Endodermal cell (in vitro differentiated cells): ENCODE measurements around the gene RBM20. TPM values are rescaled to one million over a fixed set of nuclear protein-coding genes. Genes with fewer than 3 reads are reported as not detected.
"Not testable (repeated sequence)": the region's sequence is repeated elsewhere in the genome, so short reads cannot be mapped to it uniquely, and the experiment has no call there.

Experiments
- DNase-seq: peaks from one replicate; pipeline ENCODE4 v3.0.0-alpha.2; 2017
- H3K27ac ChIP-seq: 2 replicates; pipeline ENCODE4 v1.5.1; 2013; ENCODE audit warnings: mild to moderate bottlenecking, low read depth, low read length, moderate library complexity
- H3K27me3 ChIP-seq: 2 replicates; pipeline ENCODE4 v1.6.1; 2013; ENCODE audit warnings: mild to moderate bottlenecking, low read length, moderate library complexity; ENCODE audit not compliant: insufficient read depth, control insufficient read depth, poor library complexity, severe bottlenecking
- H3K36me3 ChIP-seq: 2 replicates; pipeline ENCODE4 v1.7.0; 2013; ENCODE audit warnings: mild to moderate bottlenecking, low read length, moderate library complexity; ENCODE audit not compliant: control insufficient read depth, insufficient read depth
- H3K4me1 ChIP-seq: one replicate; pipeline ENCODE4 v1.7.0; 2013; ENCODE audit warnings: low read length; ENCODE audit not compliant: control insufficient read depth, insufficient read depth
- H3K4me3 ChIP-seq: 2 replicates; pipeline ENCODE4 v1.5.1; 2013; ENCODE audit warnings: mild to moderate bottlenecking, low read length, moderate library complexity
- H3K9ac ChIP-seq: 2 replicates; pipeline ENCODE4 v1.6.1; 2013; ENCODE audit warnings: mild to moderate bottlenecking, low read length, moderate library complexity; ENCODE audit not compliant: poor library complexity, severe bottlenecking; ENCODE audit errors: extremely low read depth
- H3K9me3 ChIP-seq: 2 replicates; pipeline ENCODE4 v1.6.1; 2013; ENCODE audit warnings: mild to moderate bottlenecking, low read length, moderate library complexity; ENCODE audit not compliant: control insufficient read depth
- H3K27ac Mint-ChIP-seq: 2 replicates; pipeline ENCODE4 v1.8.0; 2020; ENCODE audit warnings: mixed read lengths
- H3K27me3 Mint-ChIP-seq: 2 replicates; pipeline ENCODE4 v1.8.0; 2021; ENCODE audit warnings: mild to moderate bottlenecking, mixed read lengths; ENCODE audit not compliant: insufficient read depth
- H3K36me3 Mint-ChIP-seq: 2 replicates; pipeline ENCODE4 v1.8.0; 2020; ENCODE audit warnings: low read depth, mixed read lengths
- H3K4me1 Mint-ChIP-seq: 2 replicates; pipeline ENCODE4 v1.8.0; 2020; ENCODE audit warnings: mixed read lengths
- H3K4me3 Mint-ChIP-seq: 2 replicates; pipeline ENCODE4 v1.8.0; 2020; ENCODE audit warnings: mild to moderate bottlenecking, moderate library complexity, mixed read lengths
- H3K9me3 Mint-ChIP-seq: 2 replicates; pipeline ENCODE4 v1.8.0; 2020; ENCODE audit warnings: mild to moderate bottlenecking, mixed read lengths
- WGBS, 2 experiments: methylation state at CpG; one replicate each; pipeline versions ENCODE4 v1.1.5 to v1.1.7; 2013; ENCODE audit warnings: missing lambda C conversion rate in 2 of 2, mixed read lengths in 1 of 2; ENCODE audit not compliant: insufficient coverage in 1 of 2, insufficient read length in 1 of 2; 5-methylcytosine and 5-hydroxymethylcytosine counted together
- total RNA-seq, 2 donors: library from RNA; stranded (reverse); fragmentation: NEBNext Ultra II Directional in 1 of 2; extraction: Animal tissue kit (Norgen Biotek cat#: 25700) in 1 of 2; gene quantifications; 2 replicates in 1 of 2; 3 replicates in 1 of 2; pipeline ENCODE4 v1.2.1, GENCODE V29; 2021
- TF ChIP-seq, protein P1 (sequence below): fragments of 200-600 bp; sonication (generic); conservative IDR thresholded peaks from 2 replicates; pipeline ENCODE4 v1.5.0; 2021; ENCODE audit warnings: antibody characterized with exemption, mild to moderate bottlenecking

Gene RBM20
- total RNA-seq, 2 donors from 2014 or later, result 6.2 to 7.0 TPM

DNA sequence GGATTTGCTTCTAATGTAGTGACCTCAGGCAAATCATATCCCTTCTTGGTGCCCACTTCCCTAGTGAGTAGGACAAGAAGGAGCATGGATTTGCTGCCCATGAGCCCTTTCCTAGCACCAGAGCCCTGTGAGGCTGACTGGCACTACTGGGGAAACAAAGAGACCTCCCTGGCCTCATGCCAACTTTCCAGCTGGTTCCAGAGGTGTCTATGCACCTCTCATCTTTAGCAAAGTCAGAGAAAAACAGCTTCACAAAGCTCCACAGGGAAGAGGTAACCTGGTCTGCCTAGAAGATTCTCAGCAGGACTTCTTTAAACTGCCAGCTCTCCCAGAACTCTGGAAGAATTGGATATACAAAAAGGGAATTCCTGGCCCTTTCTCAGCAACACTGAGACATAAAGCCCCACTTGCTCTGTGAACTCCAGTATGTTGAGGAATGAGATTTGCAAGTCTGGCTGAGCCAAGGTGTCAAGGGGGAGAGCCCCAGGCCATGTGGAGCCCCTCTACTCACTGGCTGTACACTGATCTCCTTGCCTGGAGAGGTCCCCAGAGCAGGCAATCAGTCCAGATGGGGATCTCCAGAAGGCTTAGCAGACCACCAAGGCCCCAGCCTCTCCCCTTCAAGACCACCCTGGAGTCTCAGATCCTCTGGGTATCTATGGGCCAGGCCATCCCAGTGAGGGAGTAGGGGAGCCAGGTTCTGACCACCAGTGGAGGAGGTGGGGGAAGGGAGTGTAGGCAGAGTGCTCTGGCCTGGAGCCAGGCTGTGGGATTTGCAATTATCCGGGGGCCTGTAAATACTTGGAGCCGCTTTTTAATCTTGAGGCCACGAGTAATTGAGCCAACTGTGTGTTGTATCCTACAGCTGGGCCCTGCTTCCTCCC lies 24.4 kb upstream of the RBM20 start:
- Mint-ChIP-seq H3K4me3 (no peak overlapping the region), H3K9me3 (no peaks in the 10 kb centered on the region), H3K27ac (no peak overlapping the region), H3K27me3 (peaks cover 2% of the 10 kb centered on the region), H3K36me3 (no peaks in the 10 kb centered on the region), H3K4me1 (peaks cover 12% of the 10 kb centered on the region)
- H3K9me3 ChIP-seq, result no peaks in the 10 kb centered on the region
- peaks cover 5% of the 10 kb centered on the region for H3K4me1 ChIP-seq
- H3K36me3 ChIP-seq, result no peaks in the 10 kb centered on the region
- no peak overlapping the region for H3K27ac ChIP-seq
- H3K27me3 ChIP-seq, result no peaks in the 10 kb centered on the region
- no peak overlapping the region for H3K4me3 ChIP-seq
- 96% methylated on average over 3 of the region's 3 CpGs; no CpG with 5 or more reads in 1 of the 2 experiments for WGBS, 2 experiments
- no peak overlapping the region for H3K9ac ChIP-seq
- TF ChIP-seq, protein P1, sequence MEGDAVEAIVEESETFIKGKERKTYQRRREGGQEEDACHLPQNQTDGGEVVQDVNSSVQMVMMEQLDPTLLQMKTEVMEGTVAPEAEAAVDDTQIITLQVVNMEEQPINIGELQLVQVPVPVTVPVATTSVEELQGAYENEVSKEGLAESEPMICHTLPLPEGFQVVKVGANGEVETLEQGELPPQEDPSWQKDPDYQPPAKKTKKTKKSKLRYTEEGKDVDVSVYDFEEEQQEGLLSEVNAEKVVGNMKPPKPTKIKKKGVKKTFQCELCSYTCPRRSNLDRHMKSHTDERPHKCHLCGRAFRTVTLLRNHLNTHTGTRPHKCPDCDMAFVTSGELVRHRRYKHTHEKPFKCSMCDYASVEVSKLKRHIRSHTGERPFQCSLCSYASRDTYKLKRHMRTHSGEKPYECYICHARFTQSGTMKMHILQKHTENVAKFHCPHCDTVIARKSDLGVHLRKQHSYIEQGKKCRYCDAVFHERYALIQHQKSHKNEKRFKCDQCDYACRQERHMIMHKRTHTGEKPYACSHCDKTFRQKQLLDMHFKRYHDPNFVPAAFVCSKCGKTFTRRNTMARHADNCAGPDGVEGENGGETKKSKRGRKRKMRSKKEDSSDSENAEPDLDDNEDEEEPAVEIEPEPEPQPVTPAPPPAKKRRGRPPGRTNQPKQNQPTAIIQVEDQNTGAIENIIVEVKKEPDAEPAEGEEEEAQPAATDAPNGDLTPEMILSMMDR, result no peak
- DNase-seq, result no peak

DNA sequence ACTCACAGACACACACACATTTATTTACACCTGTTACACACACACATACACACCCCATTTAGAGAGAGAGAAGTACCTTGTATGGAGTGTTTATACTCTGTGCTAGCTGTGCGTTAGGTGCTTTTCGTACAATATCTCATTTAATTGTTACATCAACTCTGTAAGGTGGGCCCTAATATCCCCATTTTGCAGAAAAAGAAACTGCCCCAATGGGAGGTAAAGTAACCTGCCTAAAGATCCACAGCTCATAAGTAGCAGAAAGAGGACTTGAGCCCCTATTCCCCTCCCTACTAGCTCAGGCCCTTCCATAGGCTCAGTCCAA lies 23.8 kb upstream of the RBM20 start:
- H3K4me1 ChIP-seq, result peaks cover 5% of the 10 kb centered on the region
- no peaks in the 10 kb centered on the region for H3K27me3 ChIP-seq
- 96 to 100% methylated on average over 2 of the region's 2 CpGs for WGBS, 2 experiments
- H3K9ac ChIP-seq, result no peak overlapping the region
- H3K36me3 ChIP-seq, result no peaks in the 10 kb centered on the region
- TF ChIP-seq, protein P1, result no peak
- Mint-ChIP-seq H3K27me3 (peaks cover 2% of the 10 kb centered on the region), H3K9me3 (no peaks in the 10 kb centered on the region), H3K4me3 (no peak overlapping the region), H3K4me1 (peaks cover 12% of the 10 kb centered on the region), H3K27ac (no peak overlapping the region), H3K36me3 (no peaks in the 10 kb centered on the region)
- no peak for DNase-seq
- H3K4me3 ChIP-seq, result no peak overlapping the region
- no peaks in the 10 kb centered on the region for H3K9me3 ChIP-seq
- no peak overlapping the region for H3K27ac ChIP-seq

DNA sequence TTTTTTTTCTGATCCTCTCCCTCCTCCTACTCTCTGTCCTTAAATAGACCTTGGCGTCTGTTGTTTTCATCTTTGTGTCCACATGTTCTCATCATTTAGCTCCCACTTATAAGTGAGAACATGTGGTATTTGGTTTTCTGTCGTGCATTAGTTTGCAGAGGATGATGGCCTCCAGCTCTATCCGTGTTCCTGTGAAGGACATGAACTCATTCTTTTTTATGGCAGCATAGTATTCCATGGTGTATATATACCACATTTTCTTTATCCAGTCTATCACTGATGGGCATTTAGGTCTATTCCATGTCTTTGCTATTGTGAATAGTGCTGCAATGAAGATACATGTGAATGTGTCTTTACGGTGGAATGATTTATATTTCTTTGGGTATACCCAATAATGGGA lies 20.8 kb upstream of the RBM20 start:
- WGBS, 2 experiments, result 92 to 93% methylated on average over 2 to 4 of the region's 4 CpGs
- H3K9me3 ChIP-seq, H3K27ac Mint-ChIP-seq, H3K9ac ChIP-seq, H3K27ac ChIP-seq, H3K4me1 ChIP-seq, H3K36me3 ChIP-seq, H3K27me3 ChIP-seq, H3K9me3 Mint-ChIP-seq, H3K4me3 Mint-ChIP-seq, H3K27me3 Mint-ChIP-seq, DNase-seq, H3K36me3 Mint-ChIP-seq, H3K4me3 ChIP-seq: not testable (repeated sequence)
- peaks cover 14% of the 10 kb centered on the region for H3K4me1 Mint-ChIP-seq
